DOHH2 (cell line): Measurements from ENCODE around the gene CHD5.

ENCODE experiments used
- CTCF ChIP-seq: fragments of 200-600 bp; sonication (generic); IDR thresholded peaks from one replicate; pipeline ENCODE4 v1.5.1; 2014; ENCODE audit warnings: antibody characterized with exemption, mild to moderate bottlenecking, low read depth, low read length; ENCODE audit not compliant: poor library complexity, severe bottlenecking
- EZH2phosphoT487 ChIP-seq: fragments of 200-600 bp; sonication (generic); IDR thresholded peaks from 2 replicates; pipeline ENCODE4 v1.6.1; 2017; ENCODE audit warnings: borderline replicate concordance, mild to moderate bottlenecking, antibody characterized with exemption, low read length, moderate library complexity, mixed read lengths

- peak; percentile 67 for TF ChIP-seq CTCF
- no peak for TF ChIP-seq EZH2phosphoT487
These were observed 127.4 kb downstream of the CHD5 start for GRCh38 chr1:6052543-6053205.
